Stimulated activated memory B cell treated with anti-CD40 and anti-IgM and Interleukin-4, amounts not matched to agents 10 μg/mL and 1 μg/mL and 100 μg/mL, for 72 hours (primary cell): ENCODE results near the gene LARP4B.
"Not testable (repeated sequence)": the region's sequence is repeated elsewhere in the genome, so short reads cannot be mapped to it uniquely, and the experiment has no call there.

Experiments used
- ATAC-seq: fragments of 150-1000 bp; cut with Tn5 transposase; 2 replicates; pipeline ENCODE4 v1.10.0; 2021
- H3K27ac Mint-ChIP-seq: one replicate; pipeline ENCODE4 v1.8.0; 2022; ENCODE audit warnings: mild to moderate bottlenecking, mixed read lengths
- H3K27me3 Mint-ChIP-seq: one replicate; pipeline ENCODE4 v1.8.0; 2022; ENCODE audit warnings: mixed read lengths
- H3K36me3 Mint-ChIP-seq: one replicate; pipeline ENCODE4 v1.8.0; 2022; ENCODE audit warnings: mixed read lengths
- H3K4me1 Mint-ChIP-seq: one replicate; pipeline ENCODE4 v1.8.0; 2022; ENCODE audit warnings: mixed read lengths
- H3K4me3 Mint-ChIP-seq: one replicate; pipeline ENCODE4 v1.8.0; 2022; ENCODE audit warnings: mild to moderate bottlenecking, moderate library complexity, mixed read lengths
- H3K9me3 Mint-ChIP-seq: one replicate; pipeline ENCODE4 v1.8.0; 2022; ENCODE audit warnings: mixed read lengths

Gene LARP4B

DNA sequence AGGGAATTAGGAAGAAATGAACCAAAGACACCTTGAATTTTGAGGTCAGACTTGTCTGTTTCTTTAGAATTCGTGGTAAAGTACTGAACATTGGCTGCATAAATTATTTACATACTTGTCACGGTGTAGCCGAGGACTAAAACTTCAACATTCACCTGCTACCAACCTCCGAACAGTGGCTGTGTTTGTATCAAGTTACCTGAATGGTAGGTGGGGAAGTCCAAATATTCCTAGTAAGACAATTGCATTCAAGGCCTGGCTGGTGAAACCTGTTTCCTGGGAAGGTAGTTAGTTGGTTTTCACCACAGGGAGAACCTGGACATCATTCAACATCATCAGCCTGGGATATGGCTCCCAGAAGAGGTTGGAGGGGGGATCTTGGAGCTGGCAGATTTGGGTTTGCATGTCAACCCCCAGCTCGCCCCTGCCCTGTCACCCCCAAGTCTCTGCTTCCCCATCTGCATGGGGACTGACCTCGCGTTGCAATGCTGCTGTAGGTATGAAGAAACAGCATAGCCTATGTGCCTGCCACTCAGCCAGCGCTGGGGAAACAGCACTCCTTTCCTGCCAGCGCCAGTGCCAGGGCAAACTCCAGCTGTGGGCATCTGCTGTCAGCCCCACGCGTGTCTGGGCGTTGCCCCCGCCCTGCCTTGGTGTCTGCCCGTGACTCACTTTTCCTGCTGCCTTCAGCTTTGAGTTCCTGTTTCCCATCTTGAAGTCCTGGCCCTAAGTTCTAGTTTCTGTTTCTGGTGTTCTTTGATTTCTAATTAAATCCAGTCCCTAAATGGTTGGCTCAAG lies 12.7 kb upstream of the LARP4B start:
- H3K27ac Mint-ChIP-seq: peak overlapping the region; percentile 96
- ATAC-seq: peak; percentile 81
- H3K27me3 Mint-ChIP-seq: peaks cover 11% of the 10 kb centered on the region
- H3K36me3 Mint-ChIP-seq: peaks cover under 1% of the 10 kb centered on the region
- H3K9me3 Mint-ChIP-seq: no peaks in the 10 kb centered on the region
- H3K4me3 Mint-ChIP-seq: peak overlapping the region; percentile 67
- peaks cover 28% of the 10 kb centered on the region for H3K4me1 Mint-ChIP-seq

DNA sequence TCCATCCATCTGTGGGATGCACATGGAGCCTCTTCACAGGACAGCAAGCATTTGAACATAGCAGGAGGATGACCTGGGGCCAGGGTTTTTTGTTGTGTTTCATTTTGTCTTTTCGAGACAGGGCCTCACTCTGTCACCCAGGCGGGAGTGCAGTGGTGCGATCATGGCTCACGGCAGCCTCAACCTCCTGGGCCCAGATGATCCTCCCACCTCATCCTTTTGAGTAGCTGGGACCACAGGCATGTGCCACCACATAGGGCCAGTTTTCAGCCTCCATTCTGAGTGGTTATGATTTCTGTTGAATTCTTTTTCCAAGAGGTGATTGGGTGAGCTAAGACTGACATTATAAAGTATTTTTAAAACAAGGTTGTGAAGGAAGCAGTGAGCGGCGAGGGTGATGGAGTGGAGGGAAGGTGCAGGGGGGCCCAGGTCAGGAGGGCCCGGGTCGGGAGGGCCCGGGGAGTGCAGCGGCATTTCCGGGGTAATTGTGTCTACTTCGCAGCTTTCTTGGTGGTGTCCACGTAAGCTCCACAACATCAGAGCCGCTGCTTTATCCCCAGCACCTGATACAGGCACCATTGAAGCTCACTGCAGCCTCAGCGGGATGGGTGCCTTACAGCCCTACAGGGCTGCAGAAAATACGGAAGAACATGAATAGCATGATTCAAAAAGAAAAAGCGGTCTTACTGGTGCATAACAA lies 12.0 kb upstream of the LARP4B start:
- H3K27ac Mint-ChIP-seq: peak overlapping the region; percentile 96
- no peaks in the 10 kb centered on the region for H3K9me3 Mint-ChIP-seq
- peaks cover 26% of the 10 kb centered on the region for H3K4me1 Mint-ChIP-seq
- H3K36me3 Mint-ChIP-seq: no peaks in the 10 kb centered on the region
- H3K4me3 Mint-ChIP-seq: peak overlapping the region; percentile 67
- peak; percentile 92 for ATAC-seq
- H3K27me3 Mint-ChIP-seq: peaks cover 12% of the 10 kb centered on the region

DNA sequence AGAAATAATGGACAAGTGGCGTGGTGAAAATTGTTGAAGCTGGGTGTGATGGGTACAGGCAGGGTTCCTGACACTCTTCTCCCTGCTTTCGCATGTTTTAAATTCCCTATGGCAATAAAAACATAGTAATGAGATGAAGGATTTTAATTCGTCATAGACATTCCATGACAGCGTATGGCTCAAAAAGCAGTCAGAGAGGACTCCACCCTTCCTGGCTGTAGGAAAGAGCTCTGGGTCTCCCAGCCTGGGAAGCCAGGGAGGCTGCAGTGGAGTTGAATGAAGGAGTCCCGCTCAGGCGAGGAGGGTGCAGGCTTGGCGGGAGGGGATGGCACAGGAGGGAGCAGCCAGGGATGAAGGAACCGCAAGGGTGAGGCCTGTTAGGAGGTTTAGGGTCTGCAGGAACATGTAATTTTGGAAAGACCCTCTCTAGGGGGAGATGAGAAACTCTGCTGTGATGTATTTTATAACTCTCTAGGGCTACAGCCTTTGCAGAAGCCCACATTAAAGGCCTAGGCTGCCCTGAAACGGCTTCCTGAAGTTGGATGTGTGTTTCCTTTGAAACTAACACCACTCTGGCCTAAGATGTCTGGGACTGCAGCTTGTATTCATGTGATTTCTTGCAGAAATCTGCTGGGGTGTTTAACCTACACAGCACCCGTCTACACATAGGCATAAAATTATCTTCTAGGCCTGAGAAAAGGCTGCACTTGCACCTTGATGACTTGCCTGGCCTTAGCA lies 7.6 kb upstream of the LARP4B start:
- Mint-ChIP-seq H3K9me3 (no peaks in the 10 kb centered on the region), H3K27ac (no peak overlapping the region), H3K36me3 (no peaks in the 10 kb centered on the region), H3K4me3 (no peak overlapping the region), H3K27me3 (peaks cover 26% of the 10 kb centered on the region), H3K4me1 (peaks cover 38% of the 10 kb centered on the region)
- no peak for ATAC-seq

DNA sequence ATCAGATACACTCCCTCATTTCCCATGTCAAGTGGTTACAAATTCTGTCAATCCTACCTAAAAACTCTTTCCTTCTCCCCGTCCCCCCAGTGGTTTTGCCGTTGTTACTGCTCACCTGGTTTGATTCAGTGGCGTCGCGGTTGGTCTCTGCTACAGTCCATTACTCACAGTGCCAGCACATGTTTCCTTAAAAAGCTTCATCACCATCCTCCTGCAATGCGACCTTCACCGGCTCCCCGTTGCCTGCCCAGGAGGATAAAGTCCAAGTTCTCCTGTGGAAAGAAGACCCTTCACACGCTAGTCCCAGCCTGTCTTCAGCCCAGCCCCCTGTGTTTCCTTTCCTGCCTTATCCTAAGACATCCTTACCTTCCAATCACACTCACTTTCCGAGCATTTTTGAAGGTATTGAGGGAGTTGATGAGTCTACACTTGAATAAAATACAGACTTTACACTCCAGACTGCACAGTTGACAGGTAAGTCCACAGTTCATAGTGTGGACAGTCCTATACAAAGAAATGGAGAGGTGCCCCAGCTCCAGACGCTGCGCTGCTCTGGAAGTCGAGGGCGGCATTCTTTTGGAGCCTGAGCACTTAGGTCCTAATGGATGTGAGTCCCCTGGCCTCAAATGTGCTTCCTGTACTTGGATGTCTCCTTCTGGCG lies 3.4 kb upstream of the LARP4B start:
- no peaks in the 10 kb centered on the region for H3K9me3 Mint-ChIP-seq
- H3K4me1 Mint-ChIP-seq: peaks cover 33% of the 10 kb centered on the region
- no peaks in the 10 kb centered on the region for H3K36me3 Mint-ChIP-seq
- H3K27me3 Mint-ChIP-seq: peaks cover 22% of the 10 kb centered on the region
- no peak overlapping the region for H3K4me3 Mint-ChIP-seq
- ATAC-seq: no peak
- H3K27ac Mint-ChIP-seq: no peak overlapping the region

DNA sequence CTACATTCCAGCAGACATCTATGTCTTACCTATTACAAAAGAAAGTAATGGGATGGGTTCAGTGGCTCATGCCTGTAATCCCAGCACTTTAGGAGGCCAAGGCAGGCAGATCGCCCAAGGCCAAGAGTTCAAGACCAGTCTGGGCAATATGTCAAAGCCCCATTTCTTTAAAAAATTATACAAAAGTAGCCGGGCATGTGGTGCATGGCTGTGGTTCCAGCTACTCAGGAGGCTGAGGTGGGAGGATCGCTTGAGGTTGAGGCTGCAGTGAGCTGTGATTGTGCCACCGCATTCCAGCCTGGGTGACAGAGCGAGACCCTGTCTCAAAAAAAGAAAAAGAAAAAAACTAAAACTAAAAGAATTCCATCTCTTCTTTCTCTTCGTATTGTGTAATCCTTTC lies 2.7 kb upstream of the LARP4B start:
- H3K9me3 Mint-ChIP-seq, H3K27ac Mint-ChIP-seq, H3K4me3 Mint-ChIP-seq, ATAC-seq, H3K36me3 Mint-ChIP-seq: not testable (repeated sequence)
- peaks cover 22% of the 10 kb centered on the region for H3K27me3 Mint-ChIP-seq
- peaks cover 40% of the 10 kb centered on the region for H3K4me1 Mint-ChIP-seq

DNA sequence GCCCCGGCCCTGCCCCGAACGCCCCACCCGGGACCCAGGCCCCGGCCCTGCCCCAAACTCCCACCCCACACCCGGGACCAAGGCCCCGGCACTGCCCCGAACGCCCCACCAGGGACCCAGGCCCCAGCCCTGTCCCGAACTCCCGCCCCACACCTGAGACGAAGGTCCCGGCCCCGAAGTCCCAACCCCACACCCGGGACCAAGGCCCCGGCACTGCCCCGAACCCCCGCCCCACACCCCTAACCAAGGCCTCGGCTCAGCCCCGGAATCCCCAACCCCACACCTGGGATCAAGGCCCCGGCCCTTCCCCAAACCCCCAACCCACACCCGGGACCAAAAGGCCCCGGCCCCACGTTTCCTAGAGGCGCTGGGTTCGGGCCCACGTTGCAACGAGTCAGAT lies 1.1 kb upstream of the LARP4B start:
- peak overlapping the region; percentile 86 for H3K27ac Mint-ChIP-seq
- peak overlapping the region; percentile 77 for H3K4me3 Mint-ChIP-seq
- H3K4me1 Mint-ChIP-seq: peaks cover 50% of the 10 kb centered on the region
- H3K9me3 Mint-ChIP-seq: no peaks in the 10 kb centered on the region
- peaks cover 5% of the 10 kb centered on the region for H3K36me3 Mint-ChIP-seq
- H3K27me3 Mint-ChIP-seq: peaks cover 15% of the 10 kb centered on the region
- peak; percentile 17 for ATAC-seq

DNA sequence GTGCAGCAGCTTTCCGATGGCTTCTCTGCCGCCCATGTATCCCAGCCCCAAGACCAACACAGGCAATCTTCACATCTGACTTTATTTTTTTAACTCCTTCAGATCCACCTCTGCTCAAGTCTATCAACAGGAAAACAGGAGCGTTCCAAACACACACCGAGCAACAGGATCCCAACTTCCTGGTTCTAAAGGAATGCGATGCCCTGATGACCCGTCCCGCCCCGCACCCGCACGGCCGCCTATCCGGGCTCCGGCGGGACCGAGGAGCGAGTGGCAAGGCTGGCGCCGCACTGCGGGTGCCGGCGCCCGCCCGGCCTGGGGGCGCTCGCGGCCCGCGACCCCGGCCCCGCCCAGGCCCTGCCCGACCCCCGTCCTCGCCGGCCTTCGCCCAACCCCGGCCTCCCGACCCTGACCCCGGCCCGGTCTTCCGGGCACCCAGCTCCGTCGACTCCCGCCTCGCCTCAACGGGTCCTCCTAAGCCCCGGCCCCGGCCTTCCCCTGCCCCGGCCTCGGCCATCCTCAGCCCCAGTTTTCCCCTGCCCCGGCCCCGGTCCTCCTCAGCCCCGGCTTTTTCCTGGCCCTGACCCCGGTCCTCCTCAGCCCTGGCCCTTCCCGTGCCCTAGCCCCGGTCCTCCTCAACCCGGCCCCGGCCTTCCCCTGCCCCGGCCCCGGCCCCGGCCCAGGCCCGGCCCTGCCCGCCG lies 730 bp downstream of the LARP4B start:
- Mint-ChIP-seq H3K36me3 (peaks cover 12% of the 10 kb centered on the region), H3K27ac (peak overlapping the region; percentile 95), H3K9me3 (no peaks in the 10 kb centered on the region), H3K4me1 (peaks cover 53% of the 10 kb centered on the region), H3K27me3 (peaks cover 15% of the 10 kb centered on the region), H3K4me3 (peak overlapping the region; percentile 90)
- ATAC-seq: no peak

DNA sequence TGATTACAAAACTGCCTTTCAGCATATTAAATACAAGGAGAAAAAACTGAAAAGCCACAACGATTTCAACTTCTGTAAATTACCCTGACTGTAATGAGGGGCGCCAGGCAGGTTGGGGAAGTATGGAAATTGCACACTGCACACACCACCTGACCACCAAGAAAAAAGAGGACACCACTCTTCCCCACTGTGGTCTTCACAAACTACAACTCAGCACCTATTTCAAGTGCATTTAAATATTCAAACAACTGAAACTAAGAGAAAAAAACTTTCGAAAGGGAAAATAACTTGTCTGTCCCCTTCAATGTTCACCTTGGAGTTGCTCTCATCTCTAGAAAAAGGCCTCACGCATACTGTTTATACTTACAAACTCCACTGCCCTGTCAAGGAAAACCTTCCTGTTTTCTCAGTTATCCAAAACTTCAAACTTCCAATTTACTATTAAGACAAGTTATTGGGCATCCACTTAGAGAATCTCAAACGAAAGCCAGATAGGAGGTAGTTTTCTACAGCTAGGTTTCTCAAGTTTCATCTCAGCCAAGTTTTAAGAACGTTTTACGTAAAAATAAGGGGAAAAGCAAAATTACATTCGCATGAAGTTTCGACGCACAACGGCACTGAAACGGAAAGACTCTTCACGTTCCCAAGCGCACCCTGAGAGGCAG lies 1.4 kb downstream of the LARP4B start:
- no peak for ATAC-seq
- Mint-ChIP-seq H3K36me3 (peaks cover 12% of the 10 kb centered on the region), H3K4me1 (peaks cover 53% of the 10 kb centered on the region)

DNA sequence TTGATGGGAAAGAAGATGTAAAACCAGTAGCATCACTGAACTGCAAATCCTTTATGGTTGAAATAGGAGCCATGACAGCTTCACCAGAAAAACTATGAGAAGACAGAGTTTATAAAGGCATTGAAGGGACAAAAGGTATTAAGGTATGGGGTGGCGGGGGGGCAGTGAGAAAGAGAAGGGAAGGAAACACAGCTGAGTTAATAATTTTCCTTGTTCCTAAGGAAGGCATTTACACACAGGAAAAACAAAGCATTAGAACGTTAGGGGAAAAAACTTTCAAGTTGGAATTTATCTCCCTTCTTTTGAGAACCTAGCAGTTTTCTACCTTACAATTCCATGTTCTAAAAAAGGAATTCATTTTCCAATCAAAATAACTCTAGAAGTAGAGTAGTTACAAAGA lies 4.4 kb downstream of the LARP4B start:
- ATAC-seq: no peak
- Mint-ChIP-seq H3K4me1 (peaks cover 62% of the 10 kb centered on the region), H3K4me3 (no peak overlapping the region), H3K27ac (no peak overlapping the region), H3K27me3 (no peaks in the 10 kb centered on the region), H3K36me3 (peaks cover 20% of the 10 kb centered on the region), H3K9me3 (no peaks in the 10 kb centered on the region)

More for the DNA sequence above, 1.4 kb downstream of the LARP4B start:
- Mint-ChIP-seq H3K4me3 (peak overlapping the region; percentile 90), H3K9me3 (no peaks in the 10 kb centered on the region), H3K27ac (peak overlapping the region; percentile 95), H3K27me3 (peaks cover 14% of the 10 kb centered on the region)

DNA sequence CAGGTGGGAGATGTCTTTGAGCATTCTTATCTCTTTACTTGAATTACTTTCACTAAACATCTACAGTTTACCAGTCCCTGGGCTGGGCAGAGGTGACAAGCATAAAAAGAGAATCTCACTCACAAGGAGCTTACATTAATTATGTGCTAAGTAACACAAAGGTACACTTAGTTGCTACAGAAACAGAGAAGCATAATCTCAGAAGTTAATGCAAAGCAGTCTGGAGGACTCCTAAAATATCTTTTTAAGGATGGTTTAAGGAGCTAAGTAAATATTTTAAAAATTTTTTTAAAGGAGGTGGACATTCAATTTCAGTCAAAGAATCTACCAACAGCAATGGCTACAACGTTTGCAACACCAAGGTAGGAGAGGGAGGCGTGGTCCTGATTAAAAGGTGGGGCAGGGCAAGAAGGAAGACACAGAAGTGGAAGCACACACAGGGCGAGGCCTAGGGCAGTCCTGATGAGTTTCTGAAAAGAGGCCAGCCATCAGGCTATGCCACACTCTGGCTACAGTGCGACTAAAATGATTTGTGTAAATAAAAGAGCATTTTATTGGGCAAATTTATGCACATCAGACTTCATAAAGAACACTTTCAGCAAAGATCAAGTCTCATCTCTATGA lies 5.3 kb downstream of the LARP4B start:
- no peak overlapping the region for H3K27ac Mint-ChIP-seq
- H3K4me1 Mint-ChIP-seq: peaks cover 66% of the 10 kb centered on the region
- no peaks in the 10 kb centered on the region for H3K27me3 Mint-ChIP-seq
- no peaks in the 10 kb centered on the region for H3K9me3 Mint-ChIP-seq
- H3K36me3 Mint-ChIP-seq: peaks cover 20% of the 10 kb centered on the region
- ATAC-seq: no peak
- H3K4me3 Mint-ChIP-seq: no peak overlapping the region

DNA sequence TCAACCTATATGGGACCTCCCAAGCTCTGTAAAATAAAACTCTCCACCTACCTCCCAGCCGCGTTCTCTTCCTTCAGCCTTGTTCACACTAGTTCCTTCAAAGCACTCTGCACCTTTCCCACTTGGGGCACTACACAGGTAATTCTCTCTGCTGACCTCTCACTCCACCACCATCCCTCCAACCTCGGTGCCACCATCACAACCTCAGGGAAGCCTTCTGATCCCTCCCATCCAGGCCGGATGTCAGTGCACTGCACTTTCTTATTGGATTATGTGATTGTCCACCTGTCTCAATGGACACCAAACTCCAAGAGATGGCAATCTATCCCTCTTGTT lies 7.0 kb downstream of the LARP4B start:
- no peak for ATAC-seq
- no peak overlapping the region for H3K4me3 Mint-ChIP-seq
- peaks cover 20% of the 10 kb centered on the region for H3K36me3 Mint-ChIP-seq
- H3K27ac Mint-ChIP-seq: no peak overlapping the region
- H3K4me1 Mint-ChIP-seq: peaks cover 54% of the 10 kb centered on the region
- H3K9me3 Mint-ChIP-seq: no peaks in the 10 kb centered on the region
- no peaks in the 10 kb centered on the region for H3K27me3 Mint-ChIP-seq

DNA sequence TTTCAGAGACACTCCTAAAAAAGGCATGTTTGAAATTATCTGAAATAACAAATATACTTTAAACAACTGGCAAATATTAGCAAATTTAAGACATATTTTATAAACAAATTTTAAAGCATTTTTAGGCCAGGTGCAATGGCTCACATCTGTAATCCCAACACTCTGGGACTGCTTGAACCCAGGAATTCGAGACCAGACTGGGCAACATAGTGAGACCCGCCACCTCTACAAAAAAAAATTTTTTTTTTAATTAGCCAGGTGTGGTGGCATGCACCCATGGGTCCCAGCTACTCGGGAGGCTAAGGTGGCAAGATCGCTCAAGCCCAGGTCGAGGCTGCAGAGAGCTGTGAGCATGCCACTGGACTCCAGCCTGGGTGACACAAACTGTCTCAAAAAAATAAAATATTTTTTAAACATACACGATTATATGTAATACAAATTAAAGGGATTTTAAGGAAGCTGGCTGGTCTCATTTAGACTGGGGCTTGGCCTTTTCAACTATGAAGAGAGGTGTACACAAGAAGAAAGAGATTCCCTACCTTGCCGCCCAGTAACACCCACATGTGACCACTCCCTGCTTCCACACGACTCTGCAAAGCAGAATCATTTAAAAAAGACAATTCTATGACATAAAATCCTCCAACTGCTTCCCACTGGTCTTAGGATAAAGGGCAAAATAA lies 7.5 kb downstream of the LARP4B start:
- peaks cover 49% of the 10 kb centered on the region for H3K4me1 Mint-ChIP-seq
- H3K4me3 Mint-ChIP-seq: no peak overlapping the region
- H3K9me3 Mint-ChIP-seq: no peaks in the 10 kb centered on the region
- ATAC-seq: no peak
- H3K36me3 Mint-ChIP-seq: peaks cover 23% of the 10 kb centered on the region
- H3K27me3 Mint-ChIP-seq: no peaks in the 10 kb centered on the region
- H3K27ac Mint-ChIP-seq: peak overlapping the region; percentile 35
